HG02610 (cell line): ENCODE measurements around the gene CBX7.

Source experiments
- ATAC-seq: cut with Tn5 transposase; IDR thresholded peaks from one replicate; pipeline ENCODE4 v1.9.1; 2021; ENCODE audit warnings: mild to moderate bottlenecking, moderate library complexity; ENCODE audit not compliant: unreplicated experiment

Gene CBX7

DNA sequence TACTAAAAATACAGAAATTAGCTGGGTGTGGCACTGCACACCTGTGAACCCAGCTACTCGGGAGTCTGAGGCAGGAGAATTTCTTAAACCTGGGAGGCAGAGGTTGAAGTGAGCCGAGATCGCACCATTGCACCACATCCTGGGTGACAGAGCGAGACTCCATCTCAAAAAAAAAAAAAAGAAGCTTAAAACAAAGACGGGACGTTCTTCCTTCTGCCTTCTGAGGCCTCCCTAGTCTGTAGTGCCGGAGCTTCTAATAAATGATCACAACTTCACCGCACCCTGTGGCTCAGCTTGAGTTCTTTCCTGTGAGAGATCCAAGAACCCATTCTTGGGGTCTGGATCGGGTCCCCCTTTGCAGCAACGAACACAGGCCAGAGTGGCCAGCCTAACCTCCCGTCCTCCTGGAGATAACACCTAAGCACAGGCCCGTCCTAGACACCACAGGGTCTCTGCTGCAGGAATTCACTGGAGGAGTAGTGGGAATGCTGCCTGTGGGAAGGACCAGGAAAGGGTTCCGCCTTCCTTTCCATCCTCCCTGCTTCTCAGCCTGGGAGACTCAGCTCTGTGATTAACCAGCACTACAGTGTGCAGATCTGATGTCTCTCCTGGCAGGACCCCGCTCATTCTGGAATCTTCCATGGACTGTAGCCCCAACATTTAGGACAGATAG lies 57.6 kb downstream of the CBX7 start:
- no peak for ATAC-seq

DNA sequence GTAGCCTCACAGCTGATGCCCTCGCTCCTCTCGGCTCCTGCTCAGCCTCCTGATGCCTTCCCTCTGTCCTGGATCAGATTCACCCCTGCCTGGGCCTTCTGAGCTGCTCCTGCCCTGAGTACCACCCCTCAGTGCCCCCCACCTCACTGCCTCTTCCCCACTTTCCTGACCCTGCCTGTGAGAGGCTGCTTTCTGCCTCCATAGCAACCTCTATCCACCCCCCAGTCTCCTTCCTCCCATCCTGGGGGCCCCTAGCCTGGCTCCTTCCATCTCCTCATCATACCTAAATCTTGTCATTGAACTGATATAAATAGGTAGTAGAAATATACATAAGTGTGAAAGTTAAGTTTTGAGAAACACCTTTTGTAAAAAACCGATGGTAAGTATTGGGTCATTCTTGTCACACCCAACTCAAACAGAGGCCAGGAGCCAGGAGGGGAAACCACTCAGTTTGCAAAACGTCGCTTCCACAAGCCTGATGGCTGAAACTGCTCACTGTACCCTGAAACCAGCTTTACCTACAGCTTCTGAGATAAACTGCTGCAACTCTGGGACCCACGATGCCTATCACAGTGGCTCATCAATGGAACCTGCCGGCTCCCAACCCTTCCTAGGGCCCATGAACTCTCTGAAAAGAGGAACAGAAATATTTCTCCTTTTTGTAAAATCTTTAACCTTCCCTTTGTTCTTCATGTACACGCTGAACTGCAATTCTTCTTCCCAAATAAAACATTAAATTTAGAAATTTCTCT lies 60.2 kb downstream of the CBX7 start:
- no peak for ATAC-seq

DNA sequence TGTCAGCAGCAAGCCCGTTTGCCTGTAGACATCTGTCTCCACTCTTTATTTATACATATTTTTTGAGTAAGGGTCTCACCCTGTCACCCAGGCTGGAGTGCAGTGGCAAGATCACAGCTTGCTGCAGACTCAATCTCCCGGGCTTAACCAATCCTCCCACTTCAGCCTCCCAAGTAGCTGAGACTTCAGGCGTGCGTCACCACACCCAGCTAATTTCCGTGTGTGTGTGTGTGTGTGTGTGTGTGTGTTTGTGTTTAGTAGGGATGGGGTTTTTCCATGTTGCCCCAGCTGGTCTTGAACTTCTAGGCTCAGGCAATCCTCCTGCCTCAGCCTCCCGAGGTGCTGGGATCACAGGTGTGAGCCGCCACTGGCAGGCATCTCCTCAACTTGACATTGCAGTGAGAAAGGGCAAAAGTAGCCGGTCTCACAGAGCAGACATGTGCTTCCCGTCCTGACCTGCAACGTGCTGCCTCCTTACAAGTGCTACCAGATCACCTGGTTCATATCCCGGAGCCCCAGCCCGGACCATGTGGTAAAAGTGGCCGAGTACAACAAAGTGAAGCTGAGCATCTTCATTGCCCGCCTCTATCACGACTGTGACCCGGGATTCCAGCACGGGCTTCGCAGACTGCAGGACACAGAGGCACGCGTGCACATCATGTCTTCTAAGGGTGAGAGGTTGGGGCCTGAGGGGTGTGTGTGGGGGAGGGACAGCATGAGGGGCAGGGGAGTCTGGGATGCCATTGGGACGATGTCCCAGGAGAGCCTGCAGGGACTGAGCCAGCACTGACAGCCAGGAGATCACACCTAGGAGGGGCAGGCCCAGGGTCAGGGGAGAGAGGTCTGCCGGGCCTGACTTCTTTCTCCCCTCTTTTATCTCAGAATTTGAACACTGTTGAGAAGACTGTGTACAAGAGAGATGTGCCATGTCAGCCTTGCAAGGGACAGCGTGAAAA lies 61.1 kb downstream of the CBX7 start:
- ATAC-seq, result no peak

GRCh38 chr22:39090426-39091064 lies 61.9 kb downstream of the CBX7 start:
- ATAC-seq, result no peak

DNA sequence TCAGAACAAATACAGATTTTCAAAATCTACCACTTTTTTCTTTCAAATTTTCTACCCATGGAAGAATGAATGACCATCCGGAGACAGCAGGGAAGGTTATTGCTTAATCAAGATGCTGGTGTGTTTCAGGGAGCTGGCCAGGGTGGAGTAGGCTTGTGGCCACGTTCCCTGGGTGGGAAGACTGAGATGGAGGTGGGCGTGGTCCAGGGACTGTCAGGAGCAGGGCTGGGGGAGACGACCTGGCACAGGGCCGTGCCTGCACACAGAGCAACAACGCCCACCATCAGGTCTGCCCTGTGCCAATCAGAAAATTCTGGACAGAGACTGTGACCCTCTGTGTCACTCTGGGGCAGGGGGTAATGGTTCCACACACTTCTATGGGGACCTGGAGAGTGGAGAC lies 62.6 kb downstream of the CBX7 start:
- no peak for ATAC-seq

DNA sequence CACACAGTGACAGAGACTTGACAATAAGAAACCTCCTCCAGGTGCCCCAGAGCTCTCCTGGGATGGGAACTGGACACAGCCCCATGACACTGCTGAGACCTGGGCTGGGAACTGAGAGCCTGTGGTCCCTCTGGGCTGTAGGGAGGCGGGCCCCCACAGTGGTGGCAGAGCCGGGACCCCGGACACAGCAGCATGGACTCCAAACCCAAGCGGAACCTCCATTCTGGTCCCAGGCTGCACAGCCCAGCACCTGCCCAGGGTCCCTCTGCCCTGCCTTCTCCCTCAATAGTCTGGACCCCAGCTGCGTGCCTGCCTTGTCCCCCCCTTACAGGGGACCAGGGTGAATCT lies 63.8 kb downstream of the CBX7 start:
- ATAC-seq, result no peak

DNA sequence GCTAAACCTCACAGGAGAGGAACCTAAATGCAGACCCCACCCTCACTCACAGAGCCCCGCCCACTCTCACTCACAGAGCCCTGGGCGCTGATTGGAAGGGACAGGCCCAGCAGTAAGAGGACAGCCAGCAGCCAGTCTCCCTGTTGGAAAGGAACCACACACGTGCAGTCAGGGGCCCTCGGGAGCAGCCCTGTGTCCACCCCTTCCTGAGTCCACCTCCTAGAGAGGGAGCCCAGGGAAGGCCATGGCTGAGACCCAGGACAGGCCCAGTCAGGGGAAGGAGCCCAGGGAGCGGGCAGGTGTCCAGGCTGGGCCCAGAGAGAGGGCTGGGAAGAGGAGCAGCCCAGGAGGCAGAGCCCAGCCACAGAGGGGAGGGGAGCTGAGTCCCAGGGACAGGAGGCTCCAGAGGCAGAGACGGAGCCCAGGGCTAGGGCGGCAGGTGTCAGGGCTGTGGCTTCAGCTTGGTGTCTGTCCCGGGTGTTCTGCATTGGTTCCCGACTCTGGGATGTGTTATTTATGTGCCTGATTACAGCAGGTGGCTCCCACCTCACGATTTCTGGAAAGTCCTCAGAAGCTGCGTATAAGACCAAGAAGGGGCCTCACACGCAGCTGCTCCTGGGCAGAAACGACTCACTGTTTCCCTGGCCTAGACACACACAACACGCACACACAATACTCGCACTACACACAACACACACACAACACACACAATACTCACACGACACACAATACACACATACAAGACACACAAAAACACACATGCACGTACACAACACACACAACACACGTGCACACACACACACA lies 64.4 kb downstream of the CBX7 start:
- ATAC-seq, result no peak

- no peak for ATAC-seq
These were observed 65.4 kb downstream of the CBX7 start for GRCh38 chr22:39087098-39087497.

DNA sequence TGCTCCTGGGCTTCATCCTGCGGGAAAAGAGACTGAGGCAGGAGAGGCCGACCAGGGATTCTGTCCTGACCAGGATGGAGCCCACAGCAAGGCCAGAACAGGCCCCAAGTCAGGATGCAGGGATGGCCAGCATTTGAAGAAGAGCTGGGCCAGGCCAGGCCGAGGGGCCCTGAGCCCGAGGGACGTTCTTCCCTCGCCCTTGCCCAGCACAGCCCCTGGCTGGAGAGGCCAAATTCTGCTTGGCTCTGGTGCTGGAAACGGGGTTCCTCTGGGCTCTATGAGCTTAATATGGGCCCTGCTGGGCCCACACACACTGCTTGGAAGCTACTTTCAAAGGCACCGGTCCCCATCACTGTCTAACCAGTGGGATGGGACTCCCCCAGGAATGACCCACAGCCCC lies 67.8 kb downstream of the CBX7 start:
- ATAC-seq, result no peak

DNA sequence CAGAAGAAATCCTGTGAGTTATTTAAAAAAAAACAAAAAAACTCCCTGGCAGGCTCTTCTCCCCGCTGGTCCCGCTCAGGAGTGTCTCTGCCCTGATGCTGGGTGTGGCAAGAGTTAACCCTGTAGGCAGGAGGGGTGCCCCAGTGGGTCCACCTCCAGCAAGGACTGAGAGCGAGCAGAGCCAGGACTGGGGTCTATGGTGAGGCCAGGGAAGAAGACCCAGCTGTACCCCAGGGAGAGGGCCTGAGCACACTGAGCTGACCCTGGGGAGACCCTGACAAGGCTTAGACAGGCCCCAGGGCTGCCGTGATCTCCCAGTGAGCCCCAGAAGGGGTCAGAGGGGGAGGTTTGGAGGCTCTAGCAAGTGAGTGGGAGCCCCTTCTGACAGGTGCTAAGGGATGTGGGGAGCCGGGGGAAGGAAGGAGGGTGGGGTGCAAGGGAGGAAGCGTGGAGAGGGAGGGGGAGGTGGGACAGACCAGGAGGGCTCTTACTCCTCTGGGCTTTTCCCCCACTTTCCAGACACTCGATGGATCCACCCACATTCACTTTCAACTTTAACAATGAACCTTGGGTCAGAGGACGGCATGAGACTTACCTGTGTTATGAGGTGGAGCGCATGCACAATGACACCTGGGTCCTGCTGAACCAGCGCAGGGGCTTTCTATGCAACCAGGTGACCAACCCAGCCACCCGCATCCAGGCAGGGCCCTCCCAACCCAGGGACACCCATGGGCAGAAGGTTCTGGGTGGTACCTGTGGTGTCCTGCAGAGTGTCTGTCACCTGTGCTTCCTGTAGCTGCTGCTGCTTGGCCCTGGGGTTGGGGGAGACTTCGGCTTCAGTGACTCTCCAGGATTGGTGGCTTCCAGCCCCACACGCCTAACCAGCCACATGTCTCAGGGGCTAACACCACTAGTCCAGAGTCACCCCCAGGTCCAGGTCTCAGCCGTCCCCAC lies 69.0 kb downstream of the CBX7 start:
- no peak for ATAC-seq

GRCh38 chr22:39081598-39081997 lies 70.9 kb downstream of the CBX7 start:
- no peak for ATAC-seq

GRCh38 chr22:39081016-39081415 lies 71.5 kb downstream of the CBX7 start:
- ATAC-seq, result no peak
